ENCODE measurements around the gene SULT1A3. TPM values are rescaled to one million over a fixed set of nuclear protein-coding genes. Genes with fewer than 3 reads are reported as not detected.
"Not testable (repeated sequence)": the region's sequence is repeated elsewhere in the genome, so short reads cannot be mapped to it uniquely, and the experiment has no call there.

The SULT1A3 gene
- total and polyA plus RNA-seq, 2 experiments from 2014 or later = 4.8 to 12.2 TPM

DNA sequence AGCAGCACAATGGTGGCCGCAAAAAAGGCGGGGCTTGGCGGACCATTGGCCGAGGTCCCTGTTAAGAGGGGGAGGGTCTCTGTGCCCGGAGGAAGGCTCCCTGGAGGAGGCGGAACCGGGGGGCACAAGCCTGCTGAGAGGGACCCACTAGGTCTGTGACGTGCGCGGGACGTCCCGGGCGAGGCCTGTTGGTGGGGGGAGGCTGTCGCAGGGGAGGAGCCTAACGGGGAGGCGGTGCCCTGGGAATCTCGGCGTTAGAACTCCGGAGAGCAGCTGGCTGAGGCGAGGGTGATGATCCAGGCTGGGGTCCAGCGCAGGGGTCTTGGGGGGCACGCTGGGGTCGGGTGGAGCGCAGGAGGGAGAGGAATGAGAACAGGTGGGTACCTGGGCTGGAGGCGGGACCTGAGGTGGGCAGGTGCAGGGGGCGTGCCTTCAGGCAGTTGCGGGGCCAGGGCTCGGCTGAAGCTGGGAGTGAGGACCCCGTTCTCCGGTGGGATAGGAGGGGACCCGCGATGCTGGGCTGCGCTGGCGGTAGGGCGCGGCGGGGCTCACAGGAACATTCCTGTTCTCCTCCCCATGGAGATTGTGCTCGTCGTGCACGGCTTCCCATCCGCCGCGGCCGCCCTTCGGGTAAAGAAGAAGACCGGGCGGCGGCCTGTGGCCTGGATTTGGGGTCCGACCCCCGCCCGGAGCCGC lies 6.6 kb downstream of the SULT1A3 start:
- Histone ChIP-seq H3K4me3 (peak overlapping the region; percentile 50; the same call in 1 of the 2 replicates), H3K4me2 (ENCODE audit: unreplicated experiment) (peak overlapping the region; percentile 43)
- H3K27ac ChIP-seq; DNase-seq; H2AFZ ChIP-seq; H3K79me2 ChIP-seq (ENCODE audit: insufficient read depth); in situ Hi-C loops (cut with MboI); H4K20me1 ChIP-seq (ENCODE audit: insufficient read depth); H3K9me2 ChIP-seq (ENCODE audit: insufficient read depth); H3K4me1 ChIP-seq (ENCODE audit: insufficient read depth); H3K9me3 ChIP-seq (ENCODE audit: low read depth); H3K27me3 ChIP-seq (replicated peaks; ENCODE audit: insufficient read depth); H3K9ac ChIP-seq; H3K36me3 ChIP-seq (ENCODE audit: low read depth); H3F3A ChIP-seq (ENCODE audit: insufficient read depth): not testable (repeated sequence)
- WGBS, 2 experiments (ENCODE audit: low coverage in 1 of 2, low lambda C conversion rate in 2 of 2, missing lambda C conversion rate in 2 of 2) = 3% methylated on average over 14 to 20 of the region's 52 CpGs

DNA sequence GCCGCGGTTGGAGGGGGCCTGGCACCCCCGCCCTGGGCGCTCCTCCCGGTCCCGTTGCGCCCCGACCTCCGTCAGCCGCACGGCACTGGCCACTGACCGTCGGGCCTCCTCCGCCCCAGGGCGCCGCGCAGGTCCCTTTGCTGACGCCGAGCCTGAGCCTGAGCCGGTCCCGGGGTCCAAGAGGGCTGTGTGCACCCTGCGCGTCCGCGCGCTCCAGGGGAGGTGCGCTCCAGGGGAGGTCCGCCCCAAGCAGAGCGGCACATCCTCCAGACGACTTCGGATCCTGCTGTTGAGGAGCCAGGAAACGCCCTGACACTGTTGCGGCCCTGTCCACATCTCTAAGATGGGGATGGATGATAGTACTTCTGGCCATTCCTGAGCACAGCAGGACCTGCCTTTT lies 7.2 kb downstream of the SULT1A3 start:
- H3F3A ChIP-seq (ENCODE audit: insufficient read depth); H3K36me3 ChIP-seq (ENCODE audit: low read depth); H3K79me2 ChIP-seq (ENCODE audit: insufficient read depth); H3K27ac ChIP-seq; H3K27me3 ChIP-seq (replicated peaks; ENCODE audit: insufficient read depth); DNase-seq; H3K4me1 ChIP-seq (ENCODE audit: insufficient read depth); H3K9ac ChIP-seq; H3K9me3 ChIP-seq (ENCODE audit: low read depth); H3K9me2 ChIP-seq (ENCODE audit: insufficient read depth); H2AFZ ChIP-seq; in situ Hi-C loops (cut with MboI); H4K20me1 ChIP-seq (ENCODE audit: insufficient read depth): not testable (repeated sequence)
- WGBS, 2 experiments (ENCODE audit: low coverage in 1 of 2, low lambda C conversion rate in 2 of 2, missing lambda C conversion rate in 2 of 2) = no CpG with 5 or more reads among the region's 33 CpGs
- H3K4me3 ChIP-seq = peak overlapping the region; percentile 50; the same call in 1 of the 2 replicates
- H3K4me2 ChIP-seq (ENCODE audit: unreplicated experiment) = peak overlapping the region; percentile 43

DNA sequence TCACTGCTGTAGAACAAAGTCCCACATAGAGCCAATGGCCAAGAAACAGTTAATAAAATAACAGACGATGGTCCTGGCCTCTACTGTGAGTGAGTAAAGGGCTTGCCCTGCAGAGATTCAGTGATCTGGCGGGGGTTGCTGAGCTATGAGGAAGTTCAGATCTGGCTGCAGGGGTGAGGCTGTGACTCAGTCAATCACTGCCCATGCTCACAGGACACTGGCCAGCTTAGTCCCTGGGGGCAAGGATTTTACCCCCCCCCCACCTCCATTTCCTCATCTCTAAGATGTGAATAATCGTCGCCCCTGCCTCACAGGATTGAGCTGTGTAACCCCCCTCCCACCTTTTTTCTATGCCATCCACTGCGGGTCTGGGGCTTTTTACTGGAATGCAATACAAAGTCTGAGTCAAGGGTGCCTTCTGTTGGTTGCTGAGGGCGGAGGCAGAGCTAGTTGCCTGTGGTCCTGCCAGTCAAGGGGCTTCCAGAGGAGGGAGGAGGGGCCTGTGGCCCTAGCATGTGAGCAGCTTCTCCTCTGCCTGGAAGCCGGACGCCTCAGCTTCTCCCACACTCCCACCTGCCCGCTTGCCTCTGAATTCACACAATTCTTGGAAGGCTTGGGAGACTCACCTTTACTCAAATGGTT lies 8.1 kb downstream of the SULT1A3 start:
- WGBS, 2 experiments (ENCODE audit: low coverage in 1 of 2, low lambda C conversion rate in 2 of 2, missing lambda C conversion rate in 2 of 2) = 0 to 1% methylated on average over 2 to 3 of the region's 9 CpGs

DNA sequence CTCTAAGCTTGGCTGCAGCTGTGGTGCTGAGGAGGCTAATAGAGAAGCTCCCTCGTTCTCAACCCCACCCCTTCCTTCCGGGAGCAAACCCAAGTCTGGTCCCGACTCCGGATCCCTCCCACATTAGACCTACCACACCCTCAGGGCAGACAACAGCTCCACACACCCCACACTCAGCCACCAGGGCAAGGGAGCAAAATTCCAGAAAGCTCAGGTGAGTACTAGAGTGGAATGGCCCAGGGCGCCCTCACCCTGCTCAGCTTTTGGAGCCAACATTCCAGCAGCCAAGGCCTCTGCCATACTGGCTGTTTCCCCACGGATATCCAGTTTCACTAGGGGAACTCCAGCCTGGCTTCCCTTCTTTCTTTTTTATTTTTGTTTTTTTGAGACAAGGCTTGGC lies 10.0 kb downstream of the SULT1A3 start:
- H3K27ac ChIP-seq; H3K9me3 ChIP-seq (ENCODE audit: low read depth); H2AFZ ChIP-seq; H4K20me1 ChIP-seq (ENCODE audit: insufficient read depth); H3K9ac ChIP-seq; H3K4me3 ChIP-seq; in situ Hi-C loops (cut with MboI); H3K9me2 ChIP-seq (ENCODE audit: insufficient read depth); H3K27me3 ChIP-seq (replicated peaks; ENCODE audit: insufficient read depth); H3K36me3 ChIP-seq (ENCODE audit: low read depth); H3K4me1 ChIP-seq (ENCODE audit: insufficient read depth); H3K4me2 ChIP-seq (ENCODE audit: unreplicated experiment); H3K79me2 ChIP-seq (ENCODE audit: insufficient read depth); H3F3A ChIP-seq (ENCODE audit: insufficient read depth); DNase-seq: not testable (repeated sequence)
- WGBS, 2 experiments (ENCODE audit: low coverage in 1 of 2, low lambda C conversion rate in 2 of 2, missing lambda C conversion rate in 2 of 2) = 0% methylated on average over 1 to 4 of the region's 6 CpGs

More for the DNA sequence above, 8.1 kb downstream of the SULT1A3 start:
- H3K4me3 ChIP-seq; H2AFZ ChIP-seq; in situ Hi-C loops (cut with MboI); H3K4me1 ChIP-seq (ENCODE audit: insufficient read depth); H3K9ac ChIP-seq; H3F3A ChIP-seq (ENCODE audit: insufficient read depth); H3K27ac ChIP-seq; H3K4me2 ChIP-seq (ENCODE audit: unreplicated experiment); DNase-seq; H3K36me3 ChIP-seq (ENCODE audit: low read depth); H3K9me2 ChIP-seq (ENCODE audit: insufficient read depth); H4K20me1 ChIP-seq (ENCODE audit: insufficient read depth); H3K79me2 ChIP-seq (ENCODE audit: insufficient read depth); H3K27me3 ChIP-seq (replicated peaks; ENCODE audit: insufficient read depth); H3K9me3 ChIP-seq (ENCODE audit: low read depth): not testable (repeated sequence)

DNA sequence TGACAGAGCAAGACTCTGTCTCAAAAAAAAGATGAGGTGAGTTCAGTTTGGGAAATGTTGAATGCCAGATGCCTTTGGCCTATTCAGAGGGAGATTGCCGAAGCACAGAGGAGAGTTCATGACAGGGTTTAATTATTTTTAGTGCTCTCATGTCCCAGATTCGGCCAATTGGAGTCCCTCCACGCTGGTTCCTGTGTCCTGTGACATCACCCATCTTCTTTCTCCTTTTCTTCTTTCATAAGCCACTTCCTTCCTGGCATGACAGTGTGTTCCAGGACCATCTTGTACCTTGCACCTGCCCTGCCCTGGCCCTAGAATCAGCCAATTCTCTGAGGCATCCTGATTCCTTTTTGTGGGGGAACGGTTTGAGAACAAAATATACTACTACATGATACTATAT lies 12.4 kb downstream of the SULT1A3 start:
- H4K20me1 ChIP-seq (ENCODE audit: insufficient read depth); in situ Hi-C loops (cut with MboI); H3K4me2 ChIP-seq (ENCODE audit: unreplicated experiment); H3K4me3 ChIP-seq; H3K9me3 ChIP-seq (ENCODE audit: low read depth); H3K27me3 ChIP-seq (replicated peaks; ENCODE audit: insufficient read depth); H3K9ac ChIP-seq; H3K36me3 ChIP-seq (ENCODE audit: low read depth); H3K9me2 ChIP-seq (ENCODE audit: insufficient read depth); H3F3A ChIP-seq (ENCODE audit: insufficient read depth); H3K27ac ChIP-seq; H3K4me1 ChIP-seq (ENCODE audit: insufficient read depth); H2AFZ ChIP-seq; H3K79me2 ChIP-seq (ENCODE audit: insufficient read depth); DNase-seq: not testable (repeated sequence)
- WGBS, 2 experiments (ENCODE audit: low coverage in 1 of 2, low lambda C conversion rate in 2 of 2, missing lambda C conversion rate in 2 of 2) = no CpG with 5 or more reads among the region's 4 CpGs

DNA sequence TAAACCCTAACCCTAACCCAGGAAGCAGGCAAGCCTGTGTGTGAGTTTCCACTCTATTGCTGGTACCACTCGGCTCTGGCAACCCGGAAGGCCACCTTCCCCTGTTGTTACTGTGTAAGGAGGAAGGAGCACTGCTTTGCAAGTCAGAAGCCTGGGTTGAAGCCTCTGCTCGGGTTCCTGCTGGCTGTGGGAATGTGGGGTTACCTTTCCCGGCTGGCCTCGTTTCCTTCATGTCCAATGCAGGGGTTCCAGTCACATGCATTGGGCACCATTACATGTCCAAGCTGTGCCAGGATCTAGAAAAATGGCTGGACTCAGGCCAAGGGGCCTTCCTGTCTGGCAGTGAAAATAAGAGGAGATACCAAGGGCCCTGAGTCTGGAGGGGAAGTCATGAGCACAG lies 18.0 kb downstream of the SULT1A3 start:
- H3K9ac ChIP-seq; H4K20me1 ChIP-seq (ENCODE audit: insufficient read depth); H3K27ac ChIP-seq; H3F3A ChIP-seq (ENCODE audit: insufficient read depth); H3K9me3 ChIP-seq (ENCODE audit: low read depth); H3K4me2 ChIP-seq (ENCODE audit: unreplicated experiment); H3K79me2 ChIP-seq (ENCODE audit: insufficient read depth); H3K36me3 ChIP-seq (ENCODE audit: low read depth); DNase-seq; H2AFZ ChIP-seq; H3K4me3 ChIP-seq; H3K27me3 ChIP-seq (replicated peaks; ENCODE audit: insufficient read depth); in situ Hi-C loops (cut with MboI); H3K4me1 ChIP-seq (ENCODE audit: insufficient read depth); H3K9me2 ChIP-seq (ENCODE audit: insufficient read depth): not testable (repeated sequence)
- 73 to 87% methylated on average over 5 of the region's 5 CpGs for WGBS, 2 experiments (ENCODE audit: low coverage in 1 of 2, low lambda C conversion rate in 2 of 2, missing lambda C conversion rate in 2 of 2)

DNA sequence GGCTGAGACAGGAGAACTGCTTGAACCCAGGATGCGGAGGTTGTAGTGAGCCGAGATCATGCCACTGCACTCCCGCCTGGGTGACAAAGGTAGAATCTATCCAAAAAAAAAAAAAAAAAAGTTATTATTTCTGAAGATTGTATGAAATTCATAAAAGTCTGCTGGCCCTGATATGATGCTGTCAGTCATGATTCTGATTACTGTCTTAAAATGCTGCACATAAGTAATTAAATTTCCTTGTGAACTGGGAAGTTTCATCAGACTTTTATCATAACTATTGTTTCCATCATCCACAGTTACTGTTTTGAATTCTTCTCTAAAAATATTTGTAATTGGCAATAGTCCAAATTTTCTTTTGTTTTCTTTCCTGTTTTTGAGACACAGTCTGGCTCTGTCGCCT lies 49.3 kb downstream of the SULT1A3 start, which contains the start of gene NPIPB13:
Gene NPIPB13, minus strand, starts transcription at position 101 of the 400 bp plus-strand sequence. CDS start 2,906 bp downstream, outside the sequence.
- DNase-seq; H3K27me3 ChIP-seq (replicated peaks; ENCODE audit: insufficient read depth); H3K36me3 ChIP-seq (ENCODE audit: low read depth); H3F3A ChIP-seq (ENCODE audit: insufficient read depth); H4K20me1 ChIP-seq (ENCODE audit: insufficient read depth); in situ Hi-C loops (cut with MboI); H3K4me2 ChIP-seq (ENCODE audit: unreplicated experiment); H3K9ac ChIP-seq; H3K79me2 ChIP-seq (ENCODE audit: insufficient read depth); H3K4me3 ChIP-seq; H3K4me1 ChIP-seq (ENCODE audit: insufficient read depth); H3K9me3 ChIP-seq (ENCODE audit: low read depth); H3K9me2 ChIP-seq (ENCODE audit: insufficient read depth); H2AFZ ChIP-seq; H3K27ac ChIP-seq: not testable (repeated sequence)
- no CpG with 5 or more reads among the region's 4 CpGs for WGBS, 2 experiments (ENCODE audit: low coverage in 1 of 2, low lambda C conversion rate in 2 of 2, missing lambda C conversion rate in 2 of 2)

Data from GM23248 (cell line).